ENCODE data around the gene TLE1.
"Not testable (repeated sequence)": the region's sequence is repeated elsewhere in the genome, so short reads cannot be mapped to it uniquely, and the experiment has no call there.

The TLE1 gene

GRCh38 chr9:81610740-81611107 is 78.6 kb downstream of the TLE1 start:
- H3K4me3 Mint-ChIP-seq: no peak overlapping the region
- H3K27ac Mint-ChIP-seq: no peak overlapping the region
- H3K36me3 Mint-ChIP-seq: no peaks in the 10 kb centered on the region
- no peaks in the 10 kb centered on the region for H3K27me3 Mint-ChIP-seq
- no peak for DNase-seq
- no peaks in the 10 kb centered on the region for H3K9me3 Mint-ChIP-seq
- no peaks in the 10 kb centered on the region for H3K4me1 Mint-ChIP-seq
- CTCF ChIA-PET: no interaction called here

GRCh38 chr9:81609782-81610739 is 79.3 kb downstream of the TLE1 start:
- no peak for DNase-seq
- Mint-ChIP-seq H3K27me3 (no peaks in the 10 kb centered on the region), H3K36me3 (no peaks in the 10 kb centered on the region), H3K27ac (no peak overlapping the region), H3K4me3 (no peak overlapping the region), H3K4me1 (no peaks in the 10 kb centered on the region), H3K9me3 (no peaks in the 10 kb centered on the region)
- CTCF ChIA-PET: no interaction called here

GRCh38 chr9:81608289-81608657 is 81.1 kb downstream of the TLE1 start:
- Mint-ChIP-seq H3K4me1 (no peaks in the 10 kb centered on the region), H3K9me3 (no peaks in the 10 kb centered on the region), H3K4me3 (no peak overlapping the region), H3K27ac (no peak overlapping the region), H3K27me3 (no peaks in the 10 kb centered on the region), H3K36me3 (no peaks in the 10 kb centered on the region)
- no peak for DNase-seq
- CTCF ChIA-PET: no interaction called here

- H3K36me3 Mint-ChIP-seq: no peaks in the 10 kb centered on the region
- no peaks in the 10 kb centered on the region for H3K9me3 Mint-ChIP-seq
- DNase-seq: no peak
- H3K4me1 Mint-ChIP-seq: no peaks in the 10 kb centered on the region
- H3K4me3 Mint-ChIP-seq: no peak overlapping the region
- H3K27ac Mint-ChIP-seq: no peak overlapping the region
- CTCF ChIA-PET: no interaction called here
- no peaks in the 10 kb centered on the region for H3K27me3 Mint-ChIP-seq
These were observed 81.6 kb downstream of the TLE1 start for GRCh38 chr9:81607593-81608288.

GRCh38 chr9:81606261-81606660 is 83.1 kb downstream of the TLE1 start:
- H3K36me3 Mint-ChIP-seq, H3K4me1 Mint-ChIP-seq, CTCF ChIA-PET, H3K9me3 Mint-ChIP-seq, DNase-seq, H3K4me3 Mint-ChIP-seq, H3K27ac Mint-ChIP-seq, H3K27me3 Mint-ChIP-seq: not testable (repeated sequence)

GRCh38 chr9:81605170-81605670 is 84.1 kb downstream of the TLE1 start:
- Mint-ChIP-seq H3K27ac (no peak overlapping the region), H3K4me3 (no peak overlapping the region), H3K36me3 (no peaks in the 10 kb centered on the region), H3K4me1 (no peaks in the 10 kb centered on the region), H3K9me3 (no peaks in the 10 kb centered on the region), H3K27me3 (no peaks in the 10 kb centered on the region)
- CTCF ChIA-PET: no interaction called here
- no peak for DNase-seq

- Mint-ChIP-seq H3K36me3 (no peaks in the 10 kb centered on the region), H3K9me3 (no peaks in the 10 kb centered on the region), H3K4me1 (no peaks in the 10 kb centered on the region), H3K27me3 (no peaks in the 10 kb centered on the region), H3K27ac (no peak overlapping the region), H3K4me3 (no peak overlapping the region)
- no peak for DNase-seq
- CTCF ChIA-PET: no interaction called here
These were observed 84.8 kb downstream of the TLE1 start for GRCh38 chr9:81604306-81605169.

- no peaks in the 10 kb centered on the region for H3K9me3 Mint-ChIP-seq
These were observed 86.3 kb downstream of the TLE1 start for GRCh38 chr9:81602887-81603680.

GRCh38 chr9:81601639-81602623 is 87.4 kb downstream of the TLE1 start:
- Mint-ChIP-seq H3K4me3 (no peak overlapping the region), H3K27me3 (peaks cover 3% of the 10 kb centered on the region), H3K27ac (no peak overlapping the region), H3K36me3 (no peaks in the 10 kb centered on the region), H3K9me3 (no peaks in the 10 kb centered on the region), H3K4me1 (peaks cover 2% of the 10 kb centered on the region)
- DNase-seq: no peak
- CTCF ChIA-PET: no interaction called here

More at GRCh38 chr9:81602887-81603680, 86.3 kb downstream of the TLE1 start:
- CTCF ChIA-PET: no interaction called here
- DNase-seq: no peak
- H3K4me3 Mint-ChIP-seq: no peak overlapping the region
- no peaks in the 10 kb centered on the region for H3K36me3 Mint-ChIP-seq
- H3K27ac Mint-ChIP-seq: no peak overlapping the region
- H3K4me1 Mint-ChIP-seq: no peaks in the 10 kb centered on the region
- peaks cover 3% of the 10 kb centered on the region for H3K27me3 Mint-ChIP-seq

- Mint-ChIP-seq H3K4me1 (peaks cover 2% of the 10 kb centered on the region), H3K27ac (no peak overlapping the region), H3K4me3 (no peak overlapping the region), H3K27me3 (peaks cover 3% of the 10 kb centered on the region), H3K36me3 (no peaks in the 10 kb centered on the region), H3K9me3 (no peaks in the 10 kb centered on the region)
- CTCF ChIA-PET: no interaction called here
- no peak for DNase-seq
These were observed 88.7 kb downstream of the TLE1 start for GRCh38 chr9:81600631-81601030.

GRCh38 chr9:81599837-81600236 is 89.5 kb downstream of the TLE1 start:
- no peak overlapping the region for H3K4me3 Mint-ChIP-seq
- peaks cover 3% of the 10 kb centered on the region for H3K27me3 Mint-ChIP-seq
- DNase-seq: no peak
- CTCF ChIA-PET: no interaction called here
- H3K36me3 Mint-ChIP-seq: no peaks in the 10 kb centered on the region
- no peaks in the 10 kb centered on the region for H3K9me3 Mint-ChIP-seq
- H3K27ac Mint-ChIP-seq: no peak overlapping the region
- peaks cover 2% of the 10 kb centered on the region for H3K4me1 Mint-ChIP-seq

GRCh38 chr9:81598811-81599210 is 90.5 kb downstream of the TLE1 start:
- H3K27ac Mint-ChIP-seq: no peak overlapping the region
- no peaks in the 10 kb centered on the region for H3K36me3 Mint-ChIP-seq
- H3K4me1 Mint-ChIP-seq: peaks cover 2% of the 10 kb centered on the region
- CTCF ChIA-PET: no interaction called here
- H3K9me3 Mint-ChIP-seq: no peaks in the 10 kb centered on the region
- DNase-seq: no peak
- no peak overlapping the region for H3K4me3 Mint-ChIP-seq
- H3K27me3 Mint-ChIP-seq: peaks cover 3% of the 10 kb centered on the region

- Mint-ChIP-seq H3K36me3 (no peaks in the 10 kb centered on the region), H3K4me1 (peaks cover 2% of the 10 kb centered on the region), H3K4me3 (no peak overlapping the region), H3K27me3 (peaks cover 3% of the 10 kb centered on the region), H3K27ac (no peak overlapping the region), H3K9me3 (no peaks in the 10 kb centered on the region)
- DNase-seq: no peak
- CTCF ChIA-PET: no interaction called here
These were observed 91.2 kb downstream of the TLE1 start for GRCh38 chr9:81598123-81598497.

Measured in activated naive CD4-positive, alpha-beta T cell treated with anti-CD3 and anti-CD28 coated beads, Interleukin-2, amount 10 ng/mL, durations not matched to agents 7 days and 5 days (primary cell).